ENCODE measurements around the gene CDON. TPM values are rescaled to one million over a fixed set of nuclear protein-coding genes. Genes with fewer than 3 reads are reported as not detected.
"Not testable (repeated sequence)": the region's sequence is repeated elsewhere in the genome, so short reads cannot be mapped to it uniquely, and the experiment has no call there.

Gene CDON
- polyA plus RNA-seq, 4 donors = 1.7 to 9.0 TPM; not detected in 2

DNA sequence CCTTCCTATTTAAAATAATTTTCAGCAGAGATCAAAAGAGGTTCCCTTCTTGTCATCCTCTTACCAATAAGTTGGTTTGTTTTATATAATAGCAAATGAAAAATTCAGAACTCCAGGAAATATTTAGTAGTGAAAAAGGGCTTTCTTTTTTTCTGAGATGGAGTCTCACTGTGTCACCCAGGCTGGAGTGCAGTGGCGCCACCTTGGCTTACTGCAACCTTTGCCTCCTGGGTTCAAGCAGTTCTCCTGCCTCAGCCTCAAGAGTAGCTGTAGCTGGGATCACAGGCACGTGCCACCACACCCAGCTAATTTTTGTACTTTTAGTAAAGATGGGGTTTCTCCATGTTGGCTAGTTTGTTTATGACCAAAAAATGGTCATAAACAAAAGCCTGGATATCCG, 148.1 kb downstream of the CDON start:
- not testable (repeated sequence) for H3K4me1 ChIP-seq (ENCODE audit: control insufficient read depth in 3 of 3, insufficient read depth in 2 of 3, low read depth in 1 of 3, low read length in 2 of 3); H3K4me3 ChIP-seq (ENCODE audit: low read depth in 1 of 3, low read length in 3 of 3); H3K27me3 ChIP-seq (ENCODE audit: control insufficient read depth in 3 of 3, insufficient read depth in 3 of 3, low read length in 3 of 3); H3K27ac ChIP-seq (ENCODE audit: low read depth in 1 of 3, low read length in 2 of 3); H3K36me3 ChIP-seq (ENCODE audit: control insufficient read depth in 3 of 3, insufficient read depth in 2 of 3, low read depth in 1 of 3, low read length in 3 of 3); FAIRE-seq; DNase-seq; H3K9me3 ChIP-seq (ENCODE audit: control insufficient read depth in 2 of 2, insufficient read depth in 1 of 2, low read depth in 1 of 2, low read length in 1 of 2)
- WGBS, 3 donors = 68 to 83% (median 79%) methylated on average over 3 of the region's 3 CpGs

DNA sequence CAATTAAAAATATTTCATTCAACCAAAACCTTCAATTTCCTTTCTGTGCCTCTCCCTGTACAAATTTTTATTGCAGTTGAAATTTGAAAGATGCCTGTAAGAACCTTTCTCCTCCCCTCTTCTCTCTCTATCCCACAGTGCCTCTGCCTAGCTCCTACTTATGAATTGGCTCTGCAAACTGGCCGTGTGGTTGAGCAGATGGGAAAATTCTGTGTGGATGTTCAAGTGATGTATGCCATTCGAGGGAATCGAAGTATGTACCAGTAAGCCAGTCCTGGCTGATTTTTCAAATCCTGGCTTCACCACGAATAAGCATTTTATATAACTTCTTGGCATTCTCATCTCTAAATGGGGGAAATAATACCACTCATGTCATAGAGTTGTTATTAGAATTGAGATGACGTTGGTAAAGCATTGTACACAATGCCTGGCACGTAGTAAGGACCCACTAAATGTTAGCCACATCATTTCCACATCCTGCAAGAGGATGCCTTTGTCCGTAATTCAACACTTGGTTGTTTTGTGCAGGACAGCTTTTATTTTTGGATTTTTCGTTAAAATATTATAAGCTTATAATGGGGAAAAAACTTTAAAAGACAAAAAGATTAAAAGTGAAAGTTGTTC, 152.3 kb downstream of the CDON start:
- FAIRE-seq = no peak
- no peak overlapping the region for H3K4me3 ChIP-seq (ENCODE audit: low read depth in 1 of 3, low read length in 3 of 3)
- WGBS, 3 donors = 59 to 72% (median 66%) methylated on average over 8 of the region's 8 CpGs
- peaks cover 0 to 6% (median 0%) of the 10 kb centered on the region in 3 donors for H3K27me3 ChIP-seq (ENCODE audit: control insufficient read depth in 3 of 3, insufficient read depth in 3 of 3, low read length in 3 of 3)
- H3K36me3 ChIP-seq (ENCODE audit: control insufficient read depth in 3 of 3, insufficient read depth in 2 of 3, low read depth in 1 of 3, low read length in 3 of 3) = no peaks in the 10 kb centered on the region
- no peak for DNase-seq
- no peak overlapping the region for H3K27ac ChIP-seq (ENCODE audit: low read depth in 1 of 3, low read length in 2 of 3)
- no peaks in the 10 kb centered on the region for H3K4me1 ChIP-seq (ENCODE audit: control insufficient read depth in 3 of 3, insufficient read depth in 2 of 3, low read depth in 1 of 3, low read length in 2 of 3)
- no peaks in the 10 kb centered on the region for H3K9me3 ChIP-seq (ENCODE audit: control insufficient read depth in 2 of 2, insufficient read depth in 1 of 2, low read depth in 1 of 2, low read length in 1 of 2)

Other genes with a start within 250 kb of the CDON start
- under 1 TPM in 1 of 4 donors, not detected in 3; 0.03 TPM for gene PATE4, start 229.6 kb downstream of the CDON start, polyA plus RNA-seq
- 1 to 10 TPM; 4.3 to 7.4 (median 5.5) TPM for gene HYLS1, start 175.2 kb downstream of the CDON start, polyA plus RNA-seq
- 10 to 100 TPM; 10.3 to 12.7 (median 11.9) TPM for gene PUS3, start 159.7 kb downstream of the CDON start, polyA plus RNA-seq
- gene DDX25, start 158.4 kb downstream of the CDON start, polyA plus RNA-seq = under 1 TPM in 3 of 4 donors, not detected in 1; 0.47 to 0.81 (median 0.63) TPM
- under 1 TPM in 2 of 4 donors, not detected in 2; 0.01 to 0.10 TPM for gene VSIG10L2, start 116.8 kb downstream of the CDON start, polyA plus RNA-seq
- 10 to 100 TPM; 11.3 to 41.2 (median 17.8) TPM for gene RPUSD4, start 148.8 kb upstream of the CDON start, polyA plus RNA-seq
- gene FAM118B, start 148.9 kb upstream of the CDON start, polyA plus RNA-seq = 10 to 100 TPM; 20.2 to 30.3 (median 25.5) TPM
- gene SRPRA, start 206.0 kb upstream of the CDON start, polyA plus RNA-seq = 10 to 100 TPM; 20.0 to 74.2 (median 35.8) TPM
- gene FOXRED1, start 206.3 kb upstream of the CDON start, polyA plus RNA-seq = 10 to 100 TPM; 13.8 to 36.1 (median 27.6) TPM
- 10 to 100 TPM in 2 of 4 donors, 1 to 10 TPM in 2; 6.2 to 15.6 (median 10.3) TPM for gene TIRAP, start 220.2 kb upstream of the CDON start, polyA plus RNA-seq
- gene DCPS, start 241.2 kb upstream of the CDON start, polyA plus RNA-seq = 10 to 100 TPM; 12.2 to 23.3 (median 16.4) TPM

Data from small intestine (tissue), 7 donors.